GM23338 (cell line): Measurements from ENCODE around the gene UQCRC2.

ENCODE experiments used
- CREB1 ChIP-seq: fragments of 250-450 bp; sonication (Bioruptor Pico); IDR thresholded peaks from 2 replicates; pipeline ENCODE4 v1.5.0; 2020; ENCODE audit warnings: low read depth, mild to moderate bottlenecking, moderate library complexity
- EZH2 ChIP-seq: fragments of 200-600 bp; sonication (generic); IDR thresholded peaks from one replicate; pipeline ENCODE4 v1.8.0; 2017; ENCODE audit warnings: antibody characterized with exemption, mild to moderate bottlenecking, low read depth; ENCODE audit not compliant: unreplicated experiment
- EZH2phosphoT487 ChIP-seq: fragments of 200-600 bp; sonication (generic); IDR thresholded peaks from one replicate; pipeline ENCODE4 v1.8.1; 2018; ENCODE audit warnings: antibody characterized with exemption; ENCODE audit not compliant: unreplicated experiment
- JUNB ChIP-seq: IDR thresholded peaks from one replicate; pipeline ENCODE4 v1.6.1; 2016; ENCODE audit warnings: antibody characterized with exemption; ENCODE audit not compliant: unreplicated experiment
- NANOG ChIP-seq: IDR thresholded peaks from 2 replicates; pipeline ENCODE4 v1.6.1; 2016; ENCODE audit warnings: antibody characterized with exemption, borderline replicate concordance
- POLR2AphosphoS5 ChIP-seq: IDR thresholded peaks from 2 replicates; pipeline ENCODE4 v1.6.1; 2016; ENCODE audit warnings: antibody characterized with exemption, low read depth
- STAT1 ChIP-seq: IDR thresholded peaks from one replicate; pipeline ENCODE4 v1.6.1; 2016; ENCODE audit warnings: antibody characterized with exemption; ENCODE audit not compliant: unreplicated experiment
- ZNF114 ChIP-seq: fragments of 250-450 bp; sonication (Bioruptor Pico); IDR thresholded peaks from 2 replicates; pipeline ENCODE4 v1.5.0; 2020; ENCODE audit warnings: mild to moderate bottlenecking, moderate library complexity
- ZNF331 ChIP-seq: fragments of 250-450 bp; sonication (Bioruptor Pico); IDR thresholded peaks from 2 replicates; pipeline ENCODE4 v1.5.0; 2020; ENCODE audit warnings: low read depth, mild to moderate bottlenecking, moderate library complexity
- TF ChIP-seq, protein P1 (sequence below), 2 experiments: fragments of 200-600 bp in 1 of 2; sonication (generic) in 1 of 2; conservative IDR thresholded peaks; 2 replicates each; pipeline versions ENCODE4 v1.5.1 to v1.6.1; 2016 to 2017; ENCODE audit warnings: antibody characterized with exemption in 2 of 2, low read depth in 2 of 2, mild to moderate bottlenecking in 2 of 2, moderate library complexity in 1 of 2
- TF ChIP-seq, protein P2 (sequence below): IDR thresholded peaks from one replicate; pipeline ENCODE4 v1.6.1; 2018; ENCODE audit warnings: antibody characterized with exemption; ENCODE audit not compliant: unreplicated experiment

DNA sequence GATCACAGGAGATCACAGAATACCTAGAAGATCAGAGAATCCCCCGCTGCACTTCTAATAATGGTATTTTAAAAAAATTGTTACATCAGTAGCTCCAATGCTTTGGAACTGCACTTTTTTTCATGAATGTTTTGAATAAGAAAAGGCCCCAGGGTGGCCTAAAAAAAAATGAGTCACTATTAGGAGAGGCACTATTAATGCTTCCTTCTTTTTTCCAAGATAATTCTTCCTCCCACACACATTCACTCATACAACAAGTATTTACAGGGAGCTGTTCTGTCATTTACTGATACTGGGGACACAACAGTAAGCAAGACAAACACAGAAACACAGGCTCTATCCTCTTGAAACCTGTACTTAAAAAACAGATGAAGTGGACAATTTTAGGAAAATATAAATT is 48.4 kb downstream of the UQCRC2 start:
- no peak for TF ChIP-seq POLR2AphosphoS5
- TF ChIP-seq, protein P1, sequence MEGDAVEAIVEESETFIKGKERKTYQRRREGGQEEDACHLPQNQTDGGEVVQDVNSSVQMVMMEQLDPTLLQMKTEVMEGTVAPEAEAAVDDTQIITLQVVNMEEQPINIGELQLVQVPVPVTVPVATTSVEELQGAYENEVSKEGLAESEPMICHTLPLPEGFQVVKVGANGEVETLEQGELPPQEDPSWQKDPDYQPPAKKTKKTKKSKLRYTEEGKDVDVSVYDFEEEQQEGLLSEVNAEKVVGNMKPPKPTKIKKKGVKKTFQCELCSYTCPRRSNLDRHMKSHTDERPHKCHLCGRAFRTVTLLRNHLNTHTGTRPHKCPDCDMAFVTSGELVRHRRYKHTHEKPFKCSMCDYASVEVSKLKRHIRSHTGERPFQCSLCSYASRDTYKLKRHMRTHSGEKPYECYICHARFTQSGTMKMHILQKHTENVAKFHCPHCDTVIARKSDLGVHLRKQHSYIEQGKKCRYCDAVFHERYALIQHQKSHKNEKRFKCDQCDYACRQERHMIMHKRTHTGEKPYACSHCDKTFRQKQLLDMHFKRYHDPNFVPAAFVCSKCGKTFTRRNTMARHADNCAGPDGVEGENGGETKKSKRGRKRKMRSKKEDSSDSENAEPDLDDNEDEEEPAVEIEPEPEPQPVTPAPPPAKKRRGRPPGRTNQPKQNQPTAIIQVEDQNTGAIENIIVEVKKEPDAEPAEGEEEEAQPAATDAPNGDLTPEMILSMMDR (conservative IDR thresholded peaks at IDR 0.05; ENCODE audit: low read depth in 2 of 2) = no peak
- TF ChIP-seq EZH2phosphoT487 = no peak
- TF ChIP-seq EZH2 = no peak
- TF ChIP-seq STAT1 = no peak
- no peak for TF ChIP-seq CREB1 (CRISPR knock-in tag)
- no peak for TF ChIP-seq ZNF114
- TF ChIP-seq JUNB = no peak
- TF ChIP-seq ZNF331 (CRISPR knock-in tag) = no peak
- TF ChIP-seq, protein P2, sequence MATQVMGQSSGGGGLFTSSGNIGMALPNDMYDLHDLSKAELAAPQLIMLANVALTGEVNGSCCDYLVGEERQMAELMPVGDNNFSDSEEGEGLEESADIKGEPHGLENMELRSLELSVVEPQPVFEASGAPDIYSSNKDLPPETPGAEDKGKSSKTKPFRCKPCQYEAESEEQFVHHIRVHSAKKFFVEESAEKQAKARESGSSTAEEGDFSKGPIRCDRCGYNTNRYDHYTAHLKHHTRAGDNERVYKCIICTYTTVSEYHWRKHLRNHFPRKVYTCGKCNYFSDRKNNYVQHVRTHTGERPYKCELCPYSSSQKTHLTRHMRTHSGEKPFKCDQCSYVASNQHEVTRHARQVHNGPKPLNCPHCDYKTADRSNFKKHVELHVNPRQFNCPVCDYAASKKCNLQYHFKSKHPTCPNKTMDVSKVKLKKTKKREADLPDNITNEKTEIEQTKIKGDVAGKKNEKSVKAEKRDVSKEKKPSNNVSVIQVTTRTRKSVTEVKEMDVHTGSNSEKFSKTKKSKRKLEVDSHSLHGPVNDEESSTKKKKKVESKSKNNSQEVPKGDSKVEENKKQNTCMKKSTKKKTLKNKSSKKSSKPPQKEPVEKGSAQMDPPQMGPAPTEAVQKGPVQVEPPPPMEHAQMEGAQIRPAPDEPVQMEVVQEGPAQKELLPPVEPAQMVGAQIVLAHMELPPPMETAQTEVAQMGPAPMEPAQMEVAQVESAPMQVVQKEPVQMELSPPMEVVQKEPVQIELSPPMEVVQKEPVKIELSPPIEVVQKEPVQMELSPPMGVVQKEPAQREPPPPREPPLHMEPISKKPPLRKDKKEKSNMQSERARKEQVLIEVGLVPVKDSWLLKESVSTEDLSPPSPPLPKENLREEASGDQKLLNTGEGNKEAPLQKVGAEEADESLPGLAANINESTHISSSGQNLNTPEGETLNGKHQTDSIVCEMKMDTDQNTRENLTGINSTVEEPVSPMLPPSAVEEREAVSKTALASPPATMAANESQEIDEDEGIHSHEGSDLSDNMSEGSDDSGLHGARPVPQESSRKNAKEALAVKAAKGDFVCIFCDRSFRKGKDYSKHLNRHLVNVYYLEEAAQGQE = no peak
- TF ChIP-seq NANOG = no peak
